Non-pigmented ciliary epithelial cell (primary cell): Measurements from ENCODE around the gene SPTBN2.
A peak's percentile ranks its signal among the peaks of the same experiment; 100 is the strongest.

ENCODE experiments used
- DNase-seq: peaks from one replicate; pipeline ENCODE4 v3.0.0-alpha.2; 2010; ENCODE audit warnings: low read depth

SPTBN2 gene

GRCh38 chr11:66638177-66639065, 90.6 kb downstream of the SPTBN2 start, which contains the start of gene RBM4:
Gene RBM4 (plus strand): TSS chr11:66638703. CDS start chr11:66639712, 1,009 bp downstream.
- peak; percentile 100 for DNase-seq

GRCh38 chr11:66637557-66638176, 91.3 kb downstream of the SPTBN2 start:
- DNase-seq: no peak

- DNase-seq: no peak
Observed at GRCh38 chr11:66636411-66636810, 92.6 kb downstream of the SPTBN2 start.
